ENCODE measurements around the gene TBC1D3B.
"Not testable (repeated sequence)": the region's sequence is repeated elsewhere in the genome, so short reads cannot be mapped to it uniquely, and the experiment has no call there.

Gene TBC1D3B

DNA sequence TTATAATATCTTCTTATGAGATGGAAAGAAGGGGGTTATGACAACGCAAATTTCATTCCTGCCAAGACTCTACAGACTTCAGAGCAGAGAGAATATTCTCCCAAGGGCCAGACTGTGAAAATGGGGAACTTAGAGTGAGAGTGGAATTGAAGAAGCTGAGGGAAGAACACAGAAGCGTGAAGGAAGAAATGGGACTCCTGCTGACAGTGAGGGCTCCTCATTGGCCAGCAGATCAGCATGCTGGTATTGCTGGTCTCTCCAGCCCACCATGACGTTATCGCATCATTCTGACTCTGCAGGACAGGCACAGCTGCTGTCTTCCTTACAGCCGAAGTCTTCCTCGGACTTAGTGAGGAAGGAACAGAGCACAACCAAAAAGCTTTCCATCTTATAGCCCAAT is 48.5 kb downstream of the TBC1D3B start:
- in situ Hi-C loops (cut with MboI; ENCODE audit: low sequenced_read_pairs, unreplicated experiment), result no loop called here
- TF ChIP-seq CTCF (IDR thresholded peaks at IDR 0.05; ENCODE audit: borderline replicate concordance, control extremely low read depth, extremely low read depth, insufficient read depth, missing control alignments), result no peak
- DNase-seq (ENCODE audit: low spot score), result no peak

DNA sequence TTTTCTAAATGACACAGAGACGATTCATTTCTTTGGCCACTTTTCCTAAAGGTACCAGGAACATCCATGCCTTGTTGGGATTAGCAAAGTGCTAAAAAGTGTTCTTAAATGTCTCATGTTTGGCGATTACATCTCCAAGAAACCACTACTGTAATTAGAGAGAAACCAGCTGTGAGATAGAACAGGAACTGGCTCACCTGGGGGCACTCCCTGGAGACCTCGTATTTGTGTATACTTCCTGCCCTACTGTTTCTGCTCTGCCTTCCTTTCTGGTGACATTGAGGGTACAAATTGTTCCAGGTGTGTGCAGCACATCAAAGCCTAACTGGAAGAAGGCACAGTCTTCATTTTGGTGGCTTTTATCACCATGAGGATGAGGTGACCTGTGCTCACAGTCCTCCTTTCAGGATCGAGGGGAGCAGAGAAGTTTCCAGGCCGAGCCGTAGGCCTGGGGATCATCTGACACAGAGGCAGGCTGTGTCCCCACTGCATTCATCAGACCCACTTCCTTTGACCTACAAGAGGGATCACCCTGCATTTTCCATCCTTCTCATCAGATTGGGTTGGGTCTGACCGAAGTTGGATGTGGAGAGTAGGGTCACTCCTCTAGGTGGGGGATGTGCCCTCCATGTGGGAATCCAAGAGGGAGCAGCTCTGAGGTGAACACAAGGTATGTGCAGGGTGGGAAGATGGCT is 49.1 kb downstream of the TBC1D3B start:
- in situ Hi-C loops (cut with MboI; ENCODE audit: low sequenced_read_pairs, unreplicated experiment), result no loop called here
- peak; percentile 29 for DNase-seq (ENCODE audit: low spot score)
- TF ChIP-seq CTCF (IDR thresholded peaks at IDR 0.05; ENCODE audit: borderline replicate concordance, control extremely low read depth, extremely low read depth, insufficient read depth, missing control alignments), result no peak

DNA sequence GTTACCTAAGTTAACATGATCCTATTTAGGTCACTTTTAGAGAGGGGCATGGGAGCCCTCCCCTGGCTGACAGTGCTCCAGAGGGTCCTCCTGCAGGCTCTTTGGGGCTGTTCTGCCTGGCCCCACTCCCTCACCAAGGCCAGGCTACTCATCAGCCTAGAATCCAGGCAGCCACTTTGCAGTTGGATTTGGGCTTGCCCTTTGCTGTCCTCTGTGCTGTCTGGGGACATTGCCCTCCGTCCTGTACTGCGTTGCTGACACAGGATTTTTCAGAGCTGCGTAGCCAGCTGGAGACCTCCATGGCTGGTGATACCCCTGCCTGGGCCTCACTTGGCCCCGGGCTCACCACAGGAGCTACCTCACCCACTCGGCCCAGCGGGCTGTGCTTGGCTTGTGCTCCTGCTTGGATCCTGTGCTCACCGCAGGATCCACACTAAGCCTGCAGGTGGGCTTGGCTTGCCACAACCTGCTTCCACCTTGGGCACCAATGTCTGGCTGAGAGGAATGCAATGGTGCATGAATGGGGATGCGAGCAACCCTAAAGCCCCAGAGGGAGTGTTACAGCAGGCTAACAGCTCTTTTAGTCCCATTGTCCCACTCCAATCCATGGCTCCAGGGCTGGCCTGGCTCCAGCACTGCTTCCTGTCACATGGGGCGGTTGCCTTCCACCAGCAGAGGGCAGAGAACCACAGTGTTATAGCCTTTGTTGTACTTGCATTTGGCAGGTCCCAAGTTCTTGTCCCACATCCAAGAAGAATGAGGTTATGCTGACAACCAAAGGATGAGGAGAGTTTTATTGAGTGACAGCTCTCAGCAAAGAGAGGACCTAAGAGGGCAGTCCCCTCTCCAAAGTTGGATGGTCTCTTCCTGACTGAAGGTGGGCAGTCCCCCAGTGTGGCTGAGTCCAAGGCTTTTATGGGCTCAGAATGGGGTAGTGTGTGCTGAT is 51.3 kb downstream of the TBC1D3B start:
- in situ Hi-C loops (cut with MboI; ENCODE audit: low sequenced_read_pairs, unreplicated experiment), result no loop called here
- DNase-seq (ENCODE audit: low spot score), result no peak
- no peak for TF ChIP-seq CTCF (IDR thresholded peaks at IDR 0.05; ENCODE audit: borderline replicate concordance, control extremely low read depth, extremely low read depth, insufficient read depth, missing control alignments)

GRCh38 chr17:36123431-36123830 is 53.0 kb downstream of the TBC1D3B start:
- no peak for DNase-seq (ENCODE audit: low spot score)
- no peak for TF ChIP-seq CTCF (IDR thresholded peaks at IDR 0.05; ENCODE audit: borderline replicate concordance, control extremely low read depth, extremely low read depth, insufficient read depth, missing control alignments)
- in situ Hi-C loops (cut with MboI; ENCODE audit: low sequenced_read_pairs, unreplicated experiment), result no loop called here

- in situ Hi-C loops (cut with MboI; ENCODE audit: low sequenced_read_pairs, unreplicated experiment); DNase-seq (ENCODE audit: low spot score): not testable (repeated sequence)
These were observed 55.3 kb downstream of the TBC1D3B start for GRCh38 chr17:36121099-36121498.

DNA sequence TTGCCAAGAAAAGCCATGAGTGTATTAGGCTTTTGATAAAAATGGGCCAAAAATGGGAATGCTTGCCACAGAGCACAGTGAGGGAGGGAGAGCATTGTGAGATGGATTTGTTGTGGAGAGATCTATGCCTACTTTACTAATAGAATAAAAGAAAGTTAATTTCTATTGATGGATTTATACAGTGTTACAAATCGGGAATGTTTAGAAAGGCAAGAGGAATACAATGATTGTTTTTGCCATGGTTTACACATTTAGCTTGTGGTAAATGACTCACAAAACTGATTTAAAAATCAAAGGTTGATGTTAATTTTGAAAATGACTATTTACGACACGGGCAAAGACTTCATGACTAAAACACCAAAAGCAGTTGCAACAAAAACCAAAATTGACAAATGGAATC is 56.2 kb downstream of the TBC1D3B start:
- in situ Hi-C loops (cut with MboI; ENCODE audit: low sequenced_read_pairs, unreplicated experiment), result no loop called here
- TF ChIP-seq CTCF (IDR thresholded peaks at IDR 0.05; ENCODE audit: borderline replicate concordance, control extremely low read depth, extremely low read depth, insufficient read depth, missing control alignments), result no peak
- DNase-seq (ENCODE audit: low spot score), result no peak

Measured in GM13976 (cell line).